IMR-90 (cell line): ENCODE data around the gene RAD51B. TPM values are rescaled to one million over a fixed set of nuclear protein-coding genes. Genes with fewer than 3 reads are reported as not detected.
A peak's percentile ranks its signal among the peaks of the same experiment; 100 is the strongest.

ENCODE experiments used
- ATAC-seq: fragments of 200-7000 bp; cut with Tn5 transposase; 2 replicates; pipeline ENCODE4 v1.9.1; 2020; ENCODE audit warnings: low read depth, mild to moderate bottlenecking, moderate library complexity
- BruUV-seq: library from RNA; stranded (reverse); fragments of 400-500 nt; replicated peaks from 2 replicates; lab custom pipeline; 2021; lab: Mats Ljungman, UMichigan
- CTCF ChIA-PET: fragments of 300-600 bp; formaldehyde crosslinking; extraction: SDS; loops from one replicate; lab custom pipeline; 2021; ENCODE audit warnings: antibody characterized with exemption; lab: Yijun Ruan, JAX
- POLR2A ChIA-PET: fragments of 300-600 bp; sonication (Branson Sonifier 250); formaldehyde crosslinking; loops from one replicate; lab custom pipeline; 2022; ENCODE audit warnings: antibody characterized with exemption; ENCODE audit not compliant: unreplicated experiment; lab: Charles Lee
- DNase-seq: peaks from one replicate; pipeline ENCODE4 v3.0.0; 2013
- H2AFZ ChIP-seq: replicated peaks from 2 replicates; pipeline ENCODE3; 2013; ENCODE audit warnings: low read length, mild to moderate bottlenecking; ENCODE audit not compliant: poor library complexity
- H2AK5ac ChIP-seq: 2 replicates; pipeline ENCODE4 v1.6.1; 2013; ENCODE audit warnings: low read depth, low read length, inconsistent platforms
- H2AK9ac ChIP-seq: replicated peaks from 2 replicates; pipeline ENCODE3; 2013; ENCODE audit warnings: mild to moderate bottlenecking, low read depth, low read length, moderate library complexity; ENCODE audit not compliant: poor library complexity
- H2BK120ac ChIP-seq: 2 replicates; pipeline ENCODE4 v1.6.1; 2013; ENCODE audit warnings: low read depth, low read length, inconsistent platforms
- H2BK15ac ChIP-seq: 3 replicates; pipeline ENCODE4 v1.6.1; 2013; ENCODE audit warnings: low read depth, low read length, inconsistent platforms
- H2BK20ac ChIP-seq: 2 replicates; pipeline ENCODE4 v1.6.1; 2013; ENCODE audit warnings: low read depth, mild to moderate bottlenecking, inconsistent platforms, low read length, moderate library complexity
- H2BK5ac ChIP-seq: 2 replicates; pipeline ENCODE4 v1.6.1; 2013; ENCODE audit warnings: mild to moderate bottlenecking, low read depth, low read length, inconsistent platforms; ENCODE audit not compliant: poor library complexity, severe bottlenecking
- H3K14ac ChIP-seq: replicated peaks from 2 replicates; pipeline ENCODE4 v1.6.1; 2013; ENCODE audit warnings: low read depth, low read length, inconsistent platforms
- H3K18ac ChIP-seq: 2 replicates; pipeline ENCODE4 v1.6.1; 2013; ENCODE audit warnings: low read depth, low read length, control low read depth
- H3K23ac ChIP-seq: 2 replicates; pipeline ENCODE4 v1.6.1; 2013; ENCODE audit warnings: low read depth, low read length, inconsistent platforms
- H3K27ac ChIP-seq: 2 replicates; pipeline ENCODE4 v1.5.1; 2013; ENCODE audit warnings: mild to moderate bottlenecking, control low read depth, low read length; ENCODE audit not compliant: insufficient read depth
- H3K27me3 ChIP-seq: 2 replicates; pipeline ENCODE4 v1.6.1; 2013; ENCODE audit warnings: low read length; ENCODE audit not compliant: control insufficient read depth, insufficient read depth
- H3K36me3 ChIP-seq: 2 replicates; pipeline ENCODE4 v1.6.1; 2013; ENCODE audit warnings: low read length, mixed read lengths; ENCODE audit not compliant: control insufficient read depth, insufficient read depth
- H3K4ac ChIP-seq: 2 replicates; pipeline ENCODE4 v1.6.1; 2013; ENCODE audit warnings: low read depth, low read length, inconsistent platforms
- H3K4me1 ChIP-seq: 2 replicates; pipeline ENCODE4 v1.6.1; 2013; ENCODE audit warnings: low read length, mixed read lengths; ENCODE audit not compliant: control insufficient read depth, insufficient read depth
- H3K4me2 ChIP-seq: 2 replicates; pipeline ENCODE4 v1.6.1; 2013; ENCODE audit warnings: low read depth, mild to moderate bottlenecking, control low read depth, low read length, moderate library complexity
- H3K4me3 ChIP-seq: 2 replicates; pipeline ENCODE4 v1.5.1; 2013; ENCODE audit warnings: low read depth, mild to moderate bottlenecking, control low read depth, low read length, moderate library complexity; ENCODE audit not compliant: insufficient read depth
- H3K56ac ChIP-seq: 2 replicates; pipeline ENCODE4 v1.6.1; 2013; ENCODE audit warnings: low read length, inconsistent platforms; ENCODE audit not compliant: insufficient read depth; ENCODE audit errors: extremely low read depth
- H3K79me1 ChIP-seq, 2 experiments: 2 replicates each; pipeline ENCODE4 v1.6.1; 2013; ENCODE audit warnings: low read length in 2 of 2, inconsistent platforms in 1 of 2, low read depth in 1 of 2
- H3K9ac ChIP-seq: 2 replicates; pipeline ENCODE4 v1.6.1; 2013; ENCODE audit warnings: low read depth, low read length, control low read depth
- H3K9me1 ChIP-seq: 2 replicates; pipeline ENCODE4 v1.6.1; 2013; ENCODE audit warnings: low read length, inconsistent platforms; ENCODE audit not compliant: insufficient read depth
- H3K9me3 ChIP-seq: 2 replicates; pipeline ENCODE4 v1.6.1; 2013; ENCODE audit warnings: low read length; ENCODE audit not compliant: control insufficient read depth, insufficient read depth
- H4K20me1 ChIP-seq: 2 replicates; pipeline ENCODE4 v1.6.1; 2013; ENCODE audit warnings: low read length, inconsistent platforms; ENCODE audit not compliant: insufficient read depth
- H4K5ac ChIP-seq: 2 replicates; pipeline ENCODE4 v1.6.1; 2013; ENCODE audit warnings: mild to moderate bottlenecking, low read depth, low read length, control low read depth
- H4K8ac ChIP-seq, 2 experiments: 2 replicates each; pipeline ENCODE4 v1.6.1; 2013; ENCODE audit warnings: low read depth in 2 of 2, low read length in 2 of 2, control low read depth in 1 of 2, inconsistent platforms in 1 of 2
- H4K91ac ChIP-seq: 2 replicates; pipeline ENCODE4 v1.6.1; 2013; ENCODE audit warnings: low read depth, low read length, inconsistent platforms; ENCODE audit not compliant: insufficient read depth
- CEBPB ChIP-seq: IDR thresholded peaks from 2 replicates; pipeline ENCODE4 v1.6.1; 2012; ENCODE audit warnings: low read depth, low read length, improper control_type of control experiment
- CHD1 ChIP-seq: IDR thresholded peaks from 2 replicates; pipeline ENCODE4 v1.6.1; 2012; ENCODE audit warnings: low read depth, low read length, improper control_type of control experiment
- MAFK ChIP-seq: IDR thresholded peaks from 2 replicates; pipeline ENCODE4 v1.6.1; 2012; ENCODE audit warnings: low read depth, low read length, improper control_type of control experiment
- MXI1 ChIP-seq: IDR thresholded peaks from 2 replicates; pipeline ENCODE4 v1.6.1; 2012; ENCODE audit warnings: low read depth, mild to moderate bottlenecking, low read length, moderate library complexity, borderline replicate concordance
- RCOR1 ChIP-seq: IDR thresholded peaks from 2 replicates; pipeline ENCODE4 v1.6.1; 2012; ENCODE audit warnings: mild to moderate bottlenecking, low read length, improper control_type of control experiment; ENCODE audit not compliant: insufficient replicate concordance
- SMC3 ChIP-seq: fragments of 150-350 bp; IDR thresholded peaks from 2 replicates; pipeline ENCODE4 v1.6.1; 2016; ENCODE audit warnings: low read depth, mild to moderate bottlenecking, antibody characterized with exemption, low read length, moderate library complexity
- WGBS, 2 experiments: methylation state at CpG; one replicate each; pipeline versions ENCODE4 v1.1.5 to v1.1.7; 2013; ENCODE audit warnings: missing lambda C conversion rate in 2 of 2; ENCODE audit not compliant: insufficient read length in 1 of 2; ENCODE audit errors: extremely low coverage in 2 of 2; 5-methylcytosine and 5-hydroxymethylcytosine counted together
- dilution Hi-C: fragments of 300-500 bp; cut with HindIII; formaldehyde crosslinking; loops from one replicate; pipeline ENCODE4 v1.14.3; 2018; ENCODE audit warnings: low sequenced_read_pairs; ENCODE audit not compliant: unreplicated experiment
- in situ Hi-C: fragments of 300-500 bp; cut with MboI; formaldehyde crosslinking; loops from 3 replicates; pipeline ENCODE4 v1.14.3; 2019; ENCODE audit warnings: low sequenced_read_pairs, inconsistent platforms, mixed read lengths
- intact Hi-C: fragments of 100-400 bp; cut with micrococcal nuclease; formaldehyde crosslinking; loops from 2 replicates; pipeline ENCODE4 v1.10.0; 2022
- polyA plus RNA-seq, 3 experiments: library from polyadenylated mRNA; depleted of rRNA; stranded (reverse); fragments of >200 nt; gene quantifications; 2 replicates each; pipeline ENCODE4 v1.2.3, GENCODE V29; 2012; ENCODE audit warnings: low replicate concordance in 1 of 3
- total RNA-seq: library from RNA; depleted of rRNA; stranded (reverse); fragments of >200 nt; gene quantifications from 2 replicates; pipeline ENCODE4 v1.2.3, GENCODE V29; 2012
- TF ChIP-seq, protein P1 (sequence below): conservative IDR thresholded peaks from 2 replicates; pipeline ENCODE4 v1.5.1; 2012; ENCODE audit warnings: mild to moderate bottlenecking, low read depth, low read length, improper control_type of control experiment
- TF ChIP-seq, protein P2 (sequence below): fragments of 150-350 bp; IDR thresholded peaks from 2 replicates; pipeline ENCODE4 v1.6.1; 2016; ENCODE audit warnings: low read depth, mild to moderate bottlenecking, low read length, moderate library complexity, borderline replicate concordance

The RAD51B gene
- total and polyA plus RNA-seq, 2 of the 4 experiments (the other 2 are of a cell fraction): 5.1 to 18.8 TPM

DNA sequence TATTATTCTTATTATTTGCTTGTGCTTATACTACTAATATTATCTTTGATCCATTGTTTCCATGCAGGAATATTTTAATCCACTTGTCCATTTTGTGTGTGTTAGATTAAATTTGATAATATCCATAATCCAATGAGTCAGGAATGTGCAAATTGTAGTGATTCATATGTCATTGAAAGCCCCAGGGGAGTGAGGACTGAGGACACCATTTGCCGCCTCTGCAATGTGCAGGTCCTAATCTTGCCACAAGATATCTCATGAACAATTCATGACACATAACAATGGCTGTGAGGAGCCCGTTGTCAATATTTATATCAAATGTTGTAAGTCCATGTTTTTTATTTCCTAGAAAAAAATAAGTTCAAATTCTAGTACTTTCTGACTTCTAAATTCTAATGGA lies 722.8 kb downstream of the RAD51B start (continued):
- TF ChIP-seq, protein P1, sequence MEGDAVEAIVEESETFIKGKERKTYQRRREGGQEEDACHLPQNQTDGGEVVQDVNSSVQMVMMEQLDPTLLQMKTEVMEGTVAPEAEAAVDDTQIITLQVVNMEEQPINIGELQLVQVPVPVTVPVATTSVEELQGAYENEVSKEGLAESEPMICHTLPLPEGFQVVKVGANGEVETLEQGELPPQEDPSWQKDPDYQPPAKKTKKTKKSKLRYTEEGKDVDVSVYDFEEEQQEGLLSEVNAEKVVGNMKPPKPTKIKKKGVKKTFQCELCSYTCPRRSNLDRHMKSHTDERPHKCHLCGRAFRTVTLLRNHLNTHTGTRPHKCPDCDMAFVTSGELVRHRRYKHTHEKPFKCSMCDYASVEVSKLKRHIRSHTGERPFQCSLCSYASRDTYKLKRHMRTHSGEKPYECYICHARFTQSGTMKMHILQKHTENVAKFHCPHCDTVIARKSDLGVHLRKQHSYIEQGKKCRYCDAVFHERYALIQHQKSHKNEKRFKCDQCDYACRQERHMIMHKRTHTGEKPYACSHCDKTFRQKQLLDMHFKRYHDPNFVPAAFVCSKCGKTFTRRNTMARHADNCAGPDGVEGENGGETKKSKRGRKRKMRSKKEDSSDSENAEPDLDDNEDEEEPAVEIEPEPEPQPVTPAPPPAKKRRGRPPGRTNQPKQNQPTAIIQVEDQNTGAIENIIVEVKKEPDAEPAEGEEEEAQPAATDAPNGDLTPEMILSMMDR: no peak

DNA sequence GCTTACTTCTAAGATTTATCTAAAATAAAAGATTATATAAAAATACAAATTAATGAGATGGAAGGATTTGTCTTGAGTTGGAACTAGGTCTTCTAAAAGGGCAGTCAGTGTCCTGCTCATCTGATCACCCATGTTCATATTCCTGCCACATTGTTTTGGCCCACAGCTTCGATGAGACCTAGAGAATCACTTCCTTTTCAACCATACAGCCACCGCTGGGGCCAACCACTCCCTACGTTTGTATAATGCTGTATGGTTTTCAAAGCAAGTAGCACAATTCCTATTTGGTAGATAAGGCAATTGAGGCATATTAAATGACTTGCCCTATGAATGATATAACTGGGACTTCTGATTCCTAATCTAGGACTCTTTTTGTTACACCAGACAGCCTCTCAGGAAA lies 723.9 kb downstream of the RAD51B start:
- Histone ChIP-seq H2BK20ac (peak overlapping the region; percentile 95), H2BK5ac (peak overlapping the region; percentile 92), H3K27me3 (no peaks in the 10 kb centered on the region), H4K8ac (peak overlapping the region in 1 of 2 experiments; percentile 35; a peak in 2 of 4 replicates), H3K4me3 (no peak overlapping the region), H3K4ac (peak overlapping the region; percentile 86), H2BK15ac (peak overlapping the region; percentile 83; the same call in 2 of the 3 replicates), H3K27ac (peak overlapping the region; percentile 45; the same call in 1 of the 2 replicates), H3K23ac (0 out of 2 replicates have a peak overlapping the region, but pooled peaks have one; percentile 48), H3K36me3 (no peaks in the 10 kb centered on the region), H3K4me2 (no peak overlapping the region), H3K79me1 (peaks cover 0 to 16% of the 10 kb centered on the region in 2 experiments; a peak in 2 of 4 replicates), H4K20me1 (no peaks in the 10 kb centered on the region), H2AK9ac (no peak overlapping the region), H2BK120ac (peak overlapping the region; percentile 83), H4K91ac (peak overlapping the region; percentile 67), H3K14ac (peak overlapping the region; percentile 75), H3K9ac (no peak overlapping the region), H3K4me1 (peaks cover 27% of the 10 kb centered on the region), H2AK5ac (0 out of 2 replicates have a peak overlapping the region, but pooled peaks have one; percentile 52), H3K9me1 (peaks cover 17% of the 10 kb centered on the region), H2AFZ (no peak overlapping the region), H3K18ac (peak overlapping the region; percentile 91), H3K56ac (no peak overlapping the region), H4K5ac (peak overlapping the region; percentile 85; the same call in 1 of the 2 replicates), H3K9me3 (no peaks in the 10 kb centered on the region)
- POLR2A ChIA-PET: no interaction called here
- CTCF ChIA-PET: no interaction called here
- no CpG with 5 or more reads among the region's 3 CpGs for WGBS, 2 experiments
- in situ Hi-C loops (no loop called here), intact Hi-C loops (loop anchor here (10.0 kb wide), 2 partner anchors 111 to 141 kb away; no protein-coding TSS in a partner anchor), dilution Hi-C loops (no loop called here)
- no peak for DNase-seq
- ATAC-seq: no peak
- no peak for TF ChIP-seq CHD1
- TF ChIP-seq SMC3: no peak
- TF ChIP-seq RCOR1: no peak
- TF ChIP-seq CEBPB: no peak
- no peak for TF ChIP-seq MAFK
- TF ChIP-seq, protein P2, sequence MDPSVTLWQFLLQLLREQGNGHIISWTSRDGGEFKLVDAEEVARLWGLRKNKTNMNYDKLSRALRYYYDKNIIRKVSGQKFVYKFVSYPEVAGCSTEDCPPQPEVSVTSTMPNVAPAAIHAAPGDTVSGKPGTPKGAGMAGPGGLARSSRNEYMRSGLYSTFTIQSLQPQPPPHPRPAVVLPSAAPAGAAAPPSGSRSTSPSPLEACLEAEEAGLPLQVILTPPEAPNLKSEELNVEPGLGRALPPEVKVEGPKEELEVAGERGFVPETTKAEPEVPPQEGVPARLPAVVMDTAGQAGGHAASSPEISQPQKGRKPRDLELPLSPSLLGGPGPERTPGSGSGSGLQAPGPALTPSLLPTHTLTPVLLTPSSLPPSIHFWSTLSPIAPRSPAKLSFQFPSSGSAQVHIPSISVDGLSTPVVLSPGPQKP: no peak
- TF ChIP-seq MXI1: no peak
- BruUV-seq: no TSS peak
